Epithelial cell of esophagus (primary cell): ENCODE data around the gene CCDC71L.
A peak's percentile ranks its signal among the peaks of the same experiment; 100 is the strongest.

ENCODE experiments used
- DNase-seq: peaks from one replicate; pipeline ENCODE4 v3.0.0; 2010; ENCODE audit warnings: low read depth
- H3K4me3 ChIP-seq: 2 replicates; pipeline ENCODE4 v1.5.1; 2011; ENCODE audit warnings: mild to moderate bottlenecking, low read length, control low read depth
- TF ChIP-seq, protein P1 (sequence below): IDR thresholded peaks from 2 replicates; pipeline ENCODE4 v1.5.1; 2011; ENCODE audit warnings: low read depth, mild to moderate bottlenecking, low read length, control low read depth, inconsistent platforms; ENCODE audit not compliant: insufficient read depth; ENCODE audit errors: missing control alignments

Gene CCDC71L

GRCh38 chr7:106643216-106644000 lies 17.6 kb downstream of the CCDC71L start:
- TF ChIP-seq, protein P1, sequence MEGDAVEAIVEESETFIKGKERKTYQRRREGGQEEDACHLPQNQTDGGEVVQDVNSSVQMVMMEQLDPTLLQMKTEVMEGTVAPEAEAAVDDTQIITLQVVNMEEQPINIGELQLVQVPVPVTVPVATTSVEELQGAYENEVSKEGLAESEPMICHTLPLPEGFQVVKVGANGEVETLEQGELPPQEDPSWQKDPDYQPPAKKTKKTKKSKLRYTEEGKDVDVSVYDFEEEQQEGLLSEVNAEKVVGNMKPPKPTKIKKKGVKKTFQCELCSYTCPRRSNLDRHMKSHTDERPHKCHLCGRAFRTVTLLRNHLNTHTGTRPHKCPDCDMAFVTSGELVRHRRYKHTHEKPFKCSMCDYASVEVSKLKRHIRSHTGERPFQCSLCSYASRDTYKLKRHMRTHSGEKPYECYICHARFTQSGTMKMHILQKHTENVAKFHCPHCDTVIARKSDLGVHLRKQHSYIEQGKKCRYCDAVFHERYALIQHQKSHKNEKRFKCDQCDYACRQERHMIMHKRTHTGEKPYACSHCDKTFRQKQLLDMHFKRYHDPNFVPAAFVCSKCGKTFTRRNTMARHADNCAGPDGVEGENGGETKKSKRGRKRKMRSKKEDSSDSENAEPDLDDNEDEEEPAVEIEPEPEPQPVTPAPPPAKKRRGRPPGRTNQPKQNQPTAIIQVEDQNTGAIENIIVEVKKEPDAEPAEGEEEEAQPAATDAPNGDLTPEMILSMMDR: no peak
- H3K4me3 ChIP-seq: no peak overlapping the region

GRCh38 chr7:106641416-106641815 lies 19.5 kb downstream of the CCDC71L start:
- H3K4me3 ChIP-seq: no peak overlapping the region

More at GRCh38 chr7:106643216-106644000, 17.6 kb downstream of the CCDC71L start:
- DNase-seq: no peak

GRCh38 chr7:106640368-106641141 lies 20.4 kb downstream of the CCDC71L start:
- TF ChIP-seq, protein P1: no peak
- no peak overlapping the region for H3K4me3 ChIP-seq
- peak; percentile 83 for DNase-seq

More at GRCh38 chr7:106641416-106641815, 19.5 kb downstream of the CCDC71L start:
- no peak for DNase-seq
- TF ChIP-seq, protein P1: no peak

DNA sequence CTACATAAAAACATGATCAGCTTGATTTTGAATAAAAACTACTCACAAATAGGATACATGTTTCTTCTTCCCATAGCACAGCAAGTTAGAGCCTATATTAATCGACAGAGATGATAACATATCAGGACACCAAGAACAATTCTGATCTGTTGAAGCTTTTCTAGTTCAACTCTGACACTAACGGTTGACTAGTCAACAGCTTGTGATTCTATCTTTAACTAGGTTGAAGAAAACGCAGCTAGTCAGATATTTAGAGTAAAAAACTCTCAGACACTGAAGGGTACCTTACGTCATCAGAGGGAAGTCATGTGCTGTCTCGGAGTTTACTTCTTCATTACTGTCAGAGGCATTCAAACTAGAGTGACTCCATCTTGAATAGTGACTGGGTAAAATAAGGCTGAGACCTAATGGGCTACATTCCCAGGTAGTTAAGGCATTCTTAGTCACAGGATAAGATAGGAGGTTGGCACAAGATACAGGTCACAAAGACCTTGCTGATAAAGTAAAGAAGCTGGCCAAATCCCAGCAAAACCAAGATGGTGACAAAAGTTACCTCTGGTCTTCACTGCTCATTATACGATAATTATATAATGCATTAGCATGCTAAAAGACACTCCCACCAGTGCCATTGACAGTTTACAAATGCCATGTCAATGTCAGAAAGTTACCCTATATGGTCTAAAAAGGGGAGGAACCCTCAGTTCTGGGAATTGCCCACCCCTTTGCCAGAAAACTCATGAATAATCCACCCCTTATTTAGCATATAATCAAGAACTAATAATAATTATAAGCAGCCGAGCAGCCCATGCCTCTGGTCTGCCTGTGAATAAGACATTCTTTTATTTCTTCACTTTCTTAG lies 21.3 kb downstream of the CCDC71L start:
- no peak for DNase-seq
- TF ChIP-seq, protein P1: no peak

GRCh38 chr7:106635411-106635810 lies 25.5 kb downstream of the CCDC71L start:
- TF ChIP-seq, protein P1: no peak
- DNase-seq: no peak
- H3K4me3 ChIP-seq: no peak overlapping the region

More for the DNA sequence above, 21.3 kb downstream of the CCDC71L start:
- H3K4me3 ChIP-seq: no peak overlapping the region

- TF ChIP-seq, protein P1: no peak
- DNase-seq: no peak
- no peak overlapping the region for H3K4me3 ChIP-seq
Measured at GRCh38 chr7:106634958-106635357, 26.0 kb downstream of the CCDC71L start.
